ENCODE measurements around the gene DPH7.

DNA sequence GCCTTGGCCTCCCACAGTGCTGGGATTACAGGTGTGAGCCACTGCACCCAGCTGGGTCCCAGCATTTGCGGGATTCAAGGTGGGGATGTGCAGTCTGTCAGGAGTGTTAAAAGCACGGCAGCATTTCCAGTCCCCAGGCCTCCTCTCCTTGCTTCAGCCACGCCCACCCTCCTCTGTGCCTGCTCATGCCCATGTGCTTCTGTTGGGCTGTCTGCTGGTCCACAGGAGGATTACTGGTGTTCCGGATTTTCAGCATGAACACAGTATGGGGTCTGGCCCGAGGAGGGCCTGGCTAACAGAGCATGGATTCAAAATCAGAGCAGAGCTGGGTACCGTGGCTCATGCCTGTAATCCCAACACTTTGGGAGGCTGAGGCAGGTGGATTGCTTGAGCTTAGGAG is 32.2 kb upstream of the DPH7 start:
- TF ChIP-seq, protein P1, sequence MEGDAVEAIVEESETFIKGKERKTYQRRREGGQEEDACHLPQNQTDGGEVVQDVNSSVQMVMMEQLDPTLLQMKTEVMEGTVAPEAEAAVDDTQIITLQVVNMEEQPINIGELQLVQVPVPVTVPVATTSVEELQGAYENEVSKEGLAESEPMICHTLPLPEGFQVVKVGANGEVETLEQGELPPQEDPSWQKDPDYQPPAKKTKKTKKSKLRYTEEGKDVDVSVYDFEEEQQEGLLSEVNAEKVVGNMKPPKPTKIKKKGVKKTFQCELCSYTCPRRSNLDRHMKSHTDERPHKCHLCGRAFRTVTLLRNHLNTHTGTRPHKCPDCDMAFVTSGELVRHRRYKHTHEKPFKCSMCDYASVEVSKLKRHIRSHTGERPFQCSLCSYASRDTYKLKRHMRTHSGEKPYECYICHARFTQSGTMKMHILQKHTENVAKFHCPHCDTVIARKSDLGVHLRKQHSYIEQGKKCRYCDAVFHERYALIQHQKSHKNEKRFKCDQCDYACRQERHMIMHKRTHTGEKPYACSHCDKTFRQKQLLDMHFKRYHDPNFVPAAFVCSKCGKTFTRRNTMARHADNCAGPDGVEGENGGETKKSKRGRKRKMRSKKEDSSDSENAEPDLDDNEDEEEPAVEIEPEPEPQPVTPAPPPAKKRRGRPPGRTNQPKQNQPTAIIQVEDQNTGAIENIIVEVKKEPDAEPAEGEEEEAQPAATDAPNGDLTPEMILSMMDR (IDR thresholded peaks at IDR 0.05): no peak
- no peak for TF ChIP-seq EP300 (IDR thresholded peaks at IDR 0.05)
- TF ChIP-seq POLR2A (IDR thresholded peaks at IDR 0.05): no peak

Measured in tibial nerve (tissue), 4 donors.